GM21390 (cell line): ENCODE data around the gene CDKN2B-AS1.
A peak's percentile ranks its signal among the peaks of the same experiment; 100 is the strongest.
"Not testable (repeated sequence)": the region's sequence is repeated elsewhere in the genome, so short reads cannot be mapped to it uniquely, and the experiment has no call there.

Source experiments
- ATAC-seq: cut with Tn5 transposase; IDR thresholded peaks from one replicate; pipeline ENCODE4 v1.9.1; 2021; ENCODE audit not compliant: unreplicated experiment

CDKN2B-AS1 gene

DNA sequence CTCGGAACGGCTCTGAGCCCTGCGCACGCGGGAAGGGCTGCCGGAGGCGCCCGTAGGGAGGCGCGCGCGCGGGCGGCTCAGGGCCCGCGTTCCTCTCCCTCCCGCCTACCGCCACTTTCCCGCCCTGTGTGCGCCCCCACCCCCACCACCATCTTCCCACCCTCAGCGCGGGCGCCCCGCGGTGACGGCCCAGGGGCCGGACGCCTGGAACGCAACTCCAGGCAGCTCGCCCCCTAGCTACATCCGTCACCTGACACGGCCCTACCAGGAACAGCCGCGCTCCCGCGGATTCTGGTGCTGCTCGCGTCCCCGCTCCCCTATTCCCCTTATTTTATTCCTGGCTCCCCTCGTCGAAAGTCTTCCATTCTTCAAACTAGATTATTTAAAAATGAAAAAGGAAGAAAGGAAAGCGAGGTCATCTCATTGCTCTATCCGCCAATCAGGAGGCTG, at the start of gene CDKN2B-AS1:
Gene CDKN2B-AS1 (plus strand): TSS at position 236 of the 450 bp plus-strand sequence.
- ATAC-seq = peak; percentile 47

DNA sequence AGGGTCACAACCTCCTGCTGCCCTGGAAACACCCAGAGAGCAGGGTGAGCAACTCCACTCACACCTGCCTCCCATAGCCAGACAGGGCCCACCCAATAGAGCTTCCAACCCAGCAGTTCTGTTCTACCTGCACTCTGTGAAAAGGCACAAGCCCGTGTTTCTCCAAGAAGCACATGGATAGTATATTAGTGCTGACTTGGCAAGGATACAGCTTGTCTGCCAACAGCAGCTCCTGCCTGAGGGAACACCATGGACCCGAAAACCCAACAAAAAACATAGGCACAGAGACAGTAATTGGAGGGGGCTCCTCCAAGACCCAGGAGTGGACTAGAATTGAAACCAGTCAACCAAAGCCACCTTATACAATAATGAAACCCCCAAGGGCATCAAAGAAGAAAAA, 49.0 kb upstream of the CDKN2B-AS1 start:
- ATAC-seq = no peak

GRCh38 chr9:21958833-21959232, 35.8 kb upstream of the CDKN2B-AS1 start:
- ATAC-seq = no peak

- not testable (repeated sequence) for ATAC-seq
Observed at GRCh38 chr9:21959268-21959667, 35.3 kb upstream of the CDKN2B-AS1 start.

DNA sequence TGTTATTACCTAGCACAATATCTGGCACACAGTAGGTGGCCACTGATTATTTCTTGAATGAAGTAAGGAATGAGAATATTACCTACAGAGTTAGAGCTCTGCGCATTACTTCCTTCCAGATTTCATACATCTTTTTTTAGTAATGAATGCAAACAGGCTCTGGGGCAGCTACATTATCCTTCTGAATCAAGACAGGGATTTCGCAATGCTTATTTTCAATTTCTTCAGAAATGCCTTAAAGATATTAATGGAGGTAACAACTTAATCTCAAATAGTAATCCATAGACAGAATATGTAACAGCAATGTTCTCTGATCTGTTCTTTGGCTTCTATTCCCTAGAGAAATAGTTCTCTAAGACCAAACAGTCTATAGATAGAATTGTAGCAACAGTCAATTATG, 33.0 kb upstream of the CDKN2B-AS1 start:
- ATAC-seq = no peak

- ATAC-seq = peak; percentile 46
Observed at GRCh38 chr9:21964925-21965385, 29.6 kb upstream of the CDKN2B-AS1 start.

DNA sequence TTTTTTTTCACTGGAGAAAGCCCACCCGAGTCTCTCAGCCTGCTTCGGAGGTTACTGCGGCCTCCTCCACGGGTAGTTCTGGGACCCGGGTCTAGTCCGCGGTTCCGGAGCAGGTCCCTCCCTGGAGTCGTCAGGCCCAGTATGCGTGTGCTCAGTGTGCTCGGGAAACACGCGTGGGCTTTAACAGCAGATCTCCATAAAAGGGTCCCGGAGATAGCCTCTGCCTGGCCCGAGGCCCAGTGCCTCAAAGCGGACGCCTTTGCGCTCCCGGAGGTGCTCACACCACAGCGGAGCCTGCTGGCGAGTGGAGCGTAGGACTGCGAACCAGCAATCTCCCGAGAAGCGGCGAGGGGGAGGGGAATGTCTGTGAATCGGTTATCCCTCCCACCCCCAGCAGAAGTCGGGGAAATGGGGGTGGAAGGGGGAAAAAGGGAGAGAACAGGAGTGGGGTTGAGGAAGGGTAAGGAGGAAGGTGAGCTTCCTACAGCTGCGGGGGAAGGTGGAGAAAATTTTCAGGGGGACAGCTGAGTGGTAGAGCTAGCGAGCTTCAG, 29.1 kb upstream of the CDKN2B-AS1 start:
- ATAC-seq = peak; percentile 85

DNA sequence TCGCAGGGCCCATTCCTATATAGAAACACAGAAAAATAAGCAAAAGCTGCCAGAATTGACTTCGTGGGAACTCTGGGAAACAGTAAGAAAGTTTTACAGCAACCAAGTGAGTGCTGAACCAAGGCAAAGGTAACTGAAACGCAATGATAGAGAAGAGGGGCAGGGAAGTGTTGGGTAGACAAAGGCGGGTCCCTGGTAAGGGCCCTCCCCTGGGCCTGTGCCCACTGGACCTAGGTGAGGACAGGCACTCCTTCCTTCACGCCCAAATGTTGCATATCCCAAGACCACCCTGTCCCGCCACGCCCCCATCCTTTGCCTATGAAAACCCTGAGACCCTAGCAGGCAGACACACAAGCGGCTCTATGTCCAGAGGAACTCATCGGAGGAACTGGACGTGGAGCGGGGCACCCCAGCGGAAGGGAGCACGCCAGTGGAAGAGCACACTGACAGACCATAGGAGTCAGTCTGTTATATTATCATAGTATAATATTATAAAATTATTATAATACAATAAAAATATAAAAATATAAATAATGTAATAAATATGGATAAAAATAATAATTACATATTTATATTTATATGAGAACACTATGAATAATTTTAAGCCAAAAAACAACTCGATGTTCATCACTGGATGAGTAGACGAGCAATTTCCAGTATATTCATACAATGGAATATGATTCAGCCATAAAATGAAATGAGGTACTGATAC, 28.3 kb upstream of the CDKN2B-AS1 start:
- no peak for ATAC-seq

DNA sequence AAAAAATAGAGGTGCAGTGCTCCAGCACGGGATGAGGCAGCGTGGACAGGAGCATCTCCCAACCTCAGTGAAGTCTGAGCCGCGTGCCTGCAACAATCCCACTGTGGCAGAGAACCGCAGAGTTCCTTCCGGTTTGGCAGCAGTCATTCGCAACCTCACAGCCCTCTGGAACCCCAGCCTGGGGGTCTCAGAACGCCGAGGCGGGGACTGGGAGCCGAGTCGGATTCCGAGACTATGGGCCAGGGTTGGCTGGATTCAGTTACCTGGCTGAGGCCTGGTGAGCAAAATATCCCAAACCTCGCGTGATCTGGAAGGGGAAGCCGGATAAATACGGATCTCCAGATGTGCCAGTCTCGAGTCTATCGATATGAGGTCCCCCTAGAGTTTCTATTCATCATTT, 27.4 kb upstream of the CDKN2B-AS1 start:
- ATAC-seq = no peak

DNA sequence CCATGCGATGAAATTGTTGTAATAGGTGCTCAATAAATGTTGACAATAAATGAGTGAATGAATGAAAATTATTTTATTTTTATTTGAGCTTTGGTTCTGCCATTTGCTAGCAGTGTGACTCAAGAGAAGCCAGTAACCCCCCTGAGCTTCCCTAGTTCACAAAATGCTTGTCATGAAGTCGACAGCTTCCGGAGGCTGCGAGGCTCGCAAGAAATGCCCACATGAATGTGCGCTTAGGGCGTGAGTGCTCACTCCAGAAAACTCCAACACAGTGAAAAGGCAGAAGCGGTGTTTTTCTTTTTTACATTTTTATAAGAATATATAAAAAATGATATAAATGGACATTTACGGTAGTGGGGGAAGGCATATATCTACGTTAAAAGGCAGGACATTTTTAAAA, 26.9 kb upstream of the CDKN2B-AS1 start:
- ATAC-seq = no peak

DNA sequence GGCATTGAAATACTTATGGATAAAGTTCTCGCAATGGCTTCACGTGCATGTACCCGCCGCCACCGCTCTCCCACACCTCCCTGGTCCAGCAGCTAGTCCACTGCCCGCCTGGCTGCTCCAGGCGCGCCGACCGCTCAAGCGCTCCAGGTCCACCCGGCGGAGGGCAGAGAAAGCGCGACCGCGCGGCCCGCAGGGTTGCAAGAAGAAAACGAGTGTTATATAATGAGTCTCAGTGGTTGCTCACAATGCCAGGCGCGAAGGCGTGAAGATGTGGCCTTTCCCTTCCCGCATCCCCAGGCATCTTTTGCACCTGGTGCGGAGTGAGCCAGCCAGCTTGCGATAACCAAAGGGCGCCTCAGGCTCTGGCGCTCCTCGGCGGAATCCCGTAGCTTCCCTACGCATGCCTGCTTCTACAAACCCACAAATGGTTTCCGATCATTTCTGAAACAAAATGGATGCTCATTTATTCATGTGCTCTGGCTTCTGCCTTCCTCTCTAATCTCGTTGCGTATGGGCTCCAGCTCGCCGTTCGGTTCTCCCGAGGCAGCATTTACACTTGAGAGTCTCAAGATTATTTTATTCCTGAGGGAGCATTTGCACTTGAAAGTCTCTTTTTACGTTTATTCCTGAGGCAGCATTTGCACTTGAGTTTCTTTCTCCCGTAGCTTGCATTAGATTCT, 26.1 kb upstream of the CDKN2B-AS1 start:
- no peak for ATAC-seq

- ATAC-seq = no peak
Observed at GRCh38 chr9:21969011-21969940, 25.3 kb upstream of the CDKN2B-AS1 start.

DNA sequence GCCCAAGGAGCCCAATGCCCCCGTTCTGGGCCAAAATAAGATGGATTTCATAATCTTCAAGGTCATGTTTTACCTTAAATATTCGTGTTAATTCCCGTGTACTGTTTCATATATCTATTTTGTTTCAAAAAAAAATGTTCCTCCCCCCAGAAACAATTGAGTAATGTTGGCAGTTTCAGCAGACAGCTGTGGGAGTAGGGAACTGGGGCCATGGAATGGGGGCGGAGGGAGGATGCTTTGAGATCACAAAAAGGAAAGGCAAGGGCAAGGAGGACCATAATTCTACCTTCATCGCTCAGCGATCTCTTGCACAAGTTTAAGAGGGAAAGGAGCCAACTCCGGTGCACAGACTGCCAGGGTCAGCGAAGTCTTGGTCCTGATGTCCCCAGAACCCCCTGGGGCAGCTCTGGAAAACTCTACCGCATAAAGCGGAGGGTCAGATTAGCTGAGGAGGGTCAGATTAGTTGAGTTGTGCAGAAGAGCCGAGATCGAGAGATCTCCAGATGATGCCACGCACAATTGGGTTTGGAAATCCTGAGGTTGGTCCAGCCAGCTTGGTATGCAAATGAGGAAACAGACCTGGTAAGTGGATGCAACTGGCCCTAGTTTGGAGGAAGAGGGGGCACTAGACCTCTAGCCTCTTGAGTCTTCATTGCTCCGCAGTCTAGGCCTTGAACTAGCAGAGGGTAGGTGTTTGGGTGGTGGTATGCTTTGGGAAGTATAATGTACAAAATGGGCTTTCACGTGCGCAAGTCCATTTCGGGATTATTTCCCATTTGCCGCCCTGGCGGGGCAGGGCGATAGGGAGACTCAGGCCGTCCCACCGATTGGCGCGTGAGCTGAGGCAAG, 24.4 kb upstream of the CDKN2B-AS1 start:
- no peak for ATAC-seq

- no peak for ATAC-seq
Observed at GRCh38 chr9:21970800-21971640, 23.6 kb upstream of the CDKN2B-AS1 start.

DNA sequence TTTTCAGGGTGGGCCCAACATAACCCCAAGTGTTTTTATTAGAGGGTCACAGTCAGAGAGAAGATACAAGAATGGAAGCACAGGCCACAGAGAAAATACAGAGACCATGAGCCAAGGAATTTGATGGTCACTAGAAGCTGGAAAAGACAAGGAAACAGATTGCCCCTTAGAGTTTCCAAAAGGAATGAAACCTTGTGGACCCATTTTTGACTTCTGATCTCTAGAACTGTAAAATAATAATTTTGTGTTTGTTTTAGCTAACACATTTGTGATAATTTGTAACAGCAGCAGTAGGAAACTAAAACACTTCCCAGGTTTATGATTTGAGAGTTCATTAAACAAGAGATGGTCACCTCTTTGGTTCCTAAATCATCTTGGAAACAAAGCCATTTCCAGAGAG, 22.2 kb upstream of the CDKN2B-AS1 start:
- ATAC-seq = no peak

DNA sequence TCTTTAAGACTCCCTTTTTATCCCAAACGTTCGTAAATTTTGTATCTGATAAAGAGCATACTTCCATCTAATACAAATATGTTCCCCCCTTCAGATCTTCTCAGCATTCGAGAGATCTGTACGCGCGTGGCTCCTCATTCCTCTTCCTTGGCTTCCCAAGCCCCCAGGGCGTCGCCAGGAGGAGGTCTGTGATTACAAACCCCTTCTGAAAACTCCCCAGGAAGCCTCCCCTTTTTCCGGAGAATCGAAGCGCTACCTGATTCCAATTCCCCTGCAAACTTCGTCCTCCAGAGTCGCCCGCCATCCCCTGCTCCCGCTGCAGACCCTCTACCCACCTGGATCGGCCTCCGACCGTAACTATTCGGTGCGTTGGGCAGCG, 20.3 kb upstream of the CDKN2B-AS1 start:
- ATAC-seq = no peak

DNA sequence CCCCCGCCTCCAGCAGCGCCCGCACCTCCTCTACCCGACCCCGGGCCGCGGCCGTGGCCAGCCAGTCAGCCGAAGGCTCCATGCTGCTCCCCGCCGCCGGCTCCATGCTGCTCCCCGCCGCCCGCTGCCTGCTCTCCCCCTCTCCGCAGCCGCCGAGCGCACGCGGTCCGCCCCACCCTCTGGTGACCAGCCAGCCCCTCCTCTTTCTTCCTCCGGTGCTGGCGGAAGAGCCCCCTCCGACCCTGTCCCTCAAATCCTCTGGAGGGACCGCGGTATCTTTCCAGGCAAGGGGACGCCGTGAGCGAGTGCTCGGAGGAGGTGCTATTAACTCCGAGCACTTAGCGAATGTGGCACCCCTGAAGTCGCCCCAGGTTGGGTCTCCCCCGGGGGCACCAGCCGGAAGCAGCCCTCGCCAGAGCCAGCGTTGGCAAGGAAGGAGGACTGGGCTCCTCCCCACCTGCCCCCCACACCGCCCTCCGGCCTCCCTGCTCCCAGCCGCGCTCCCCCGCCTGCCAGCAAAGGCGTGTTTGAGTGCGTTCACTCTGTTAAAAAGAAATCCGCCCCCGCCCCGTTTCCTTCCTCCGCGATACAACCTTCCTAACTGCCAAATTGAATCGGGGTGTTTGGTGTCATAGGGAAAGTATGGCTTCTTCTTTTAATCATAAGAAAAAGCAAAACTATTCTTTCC, 19.7 kb upstream of the CDKN2B-AS1 start:
- peak; percentile 71 for ATAC-seq

DNA sequence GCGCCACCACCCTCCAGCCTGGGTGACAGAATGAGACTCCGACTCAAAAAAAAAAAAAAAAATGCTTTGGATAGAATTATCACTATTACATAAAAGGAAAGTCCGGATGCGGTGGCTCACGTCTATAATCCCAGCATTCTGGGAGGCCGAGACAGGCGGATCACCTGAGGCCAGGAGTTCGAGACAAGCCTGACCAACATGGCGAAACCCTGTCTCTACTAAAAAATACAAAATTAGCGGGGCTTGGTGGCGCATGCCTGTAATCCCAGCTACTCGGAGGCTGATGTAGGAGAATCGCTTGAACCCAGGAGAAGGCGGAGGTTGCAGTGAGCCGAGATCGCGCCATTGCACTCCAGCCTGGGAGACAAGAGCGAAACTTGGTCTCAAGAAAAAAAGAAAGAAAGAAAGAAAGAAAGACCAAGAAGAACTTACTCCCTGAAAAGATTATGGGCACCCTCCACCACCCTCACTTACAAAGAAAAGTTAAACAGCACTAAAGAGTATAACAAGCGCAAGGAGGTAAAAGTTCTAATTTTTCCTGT, 18.2 kb upstream of the CDKN2B-AS1 start:
- no peak for ATAC-seq
